GM19324 (cell line): ENCODE measurements around the gene RANBP3L.
"Not testable (repeated sequence)": the region's sequence is repeated elsewhere in the genome, so short reads cannot be mapped to it uniquely, and the experiment has no call there.

Experiments
- ATAC-seq: cut with Tn5 transposase; IDR thresholded peaks from one replicate; pipeline ENCODE4 v1.9.1; 2021; ENCODE audit warnings: mild to moderate bottlenecking, moderate library complexity; ENCODE audit not compliant: unreplicated experiment, low FRiP score

Gene RANBP3L

DNA sequence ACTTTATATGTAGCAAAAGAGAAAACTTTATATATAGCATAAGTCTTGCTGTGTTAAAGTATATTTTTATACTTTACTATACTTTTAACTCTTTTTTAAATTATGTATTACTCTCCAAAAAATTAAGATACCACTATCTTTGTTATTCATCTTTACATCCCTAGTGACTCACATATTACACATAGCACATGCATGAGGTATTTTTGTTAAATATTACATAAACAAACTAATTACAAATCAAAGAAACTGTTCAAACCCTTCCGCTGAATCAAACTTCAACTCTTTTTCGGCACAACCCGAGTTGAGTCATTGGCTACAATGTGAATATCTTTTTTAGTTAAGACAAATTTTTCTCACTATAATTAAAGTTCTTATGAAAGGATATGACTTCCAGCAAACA is 92.0 kb downstream of the RANBP3L start:
- no peak for ATAC-seq

DNA sequence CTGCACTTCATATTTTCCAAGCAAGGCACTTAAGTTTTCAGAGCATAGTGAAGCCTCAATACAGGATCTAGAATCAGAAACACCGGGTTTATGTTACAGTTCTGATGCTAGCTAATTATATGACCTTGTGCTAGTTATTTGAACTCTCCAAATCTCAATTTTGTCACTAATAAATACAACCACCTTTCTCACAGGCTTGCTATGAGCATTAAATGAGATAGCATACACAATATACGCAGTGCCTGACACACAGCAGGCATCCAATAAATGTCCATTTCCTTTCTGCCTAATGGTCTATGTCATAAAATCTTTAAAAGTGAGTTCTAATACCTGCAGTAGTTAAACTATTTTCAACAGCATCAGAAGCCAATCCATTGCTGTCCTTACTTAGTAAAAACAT is 92.9 kb downstream of the RANBP3L start:
- ATAC-seq, result no peak

DNA sequence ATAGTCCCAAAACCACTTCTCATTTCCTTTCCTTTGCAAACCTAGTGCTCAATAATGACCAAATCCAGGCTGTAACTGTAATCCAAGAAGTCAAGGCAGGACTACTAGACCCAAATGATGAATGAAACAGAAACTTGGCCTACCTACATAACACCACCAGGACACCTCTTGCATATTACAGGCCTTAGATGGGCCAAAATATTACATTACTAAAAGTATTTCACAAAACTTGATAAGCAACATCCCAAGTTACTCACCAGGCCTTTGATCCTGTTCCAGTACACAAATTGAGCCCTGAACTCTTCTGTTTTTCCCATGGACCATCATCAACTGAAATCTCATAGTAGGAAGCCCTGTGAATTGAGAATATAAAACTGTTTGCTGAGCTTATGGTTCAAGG is 94.8 kb downstream of the RANBP3L start:
- ATAC-seq, result no peak

DNA sequence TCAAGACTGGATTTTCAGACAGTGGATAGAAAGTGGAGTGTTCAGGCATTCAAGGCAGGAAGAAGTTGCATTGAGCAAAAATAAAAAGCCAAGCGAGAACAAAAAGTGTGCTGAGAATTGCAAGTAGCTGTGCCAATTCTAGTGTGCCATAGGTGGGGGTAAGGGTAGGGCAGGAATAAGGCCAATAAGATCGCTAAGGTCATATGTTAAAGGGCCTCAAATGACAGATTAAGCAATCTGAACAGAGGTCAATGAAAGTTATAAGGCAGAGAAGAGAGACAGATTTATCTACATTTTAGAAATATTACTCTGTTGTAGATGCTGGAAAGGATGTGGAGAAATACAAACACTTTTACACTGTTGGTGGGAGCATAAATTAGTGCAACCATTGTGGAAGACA is 96.4 kb downstream of the RANBP3L start:
- no peak for ATAC-seq

DNA sequence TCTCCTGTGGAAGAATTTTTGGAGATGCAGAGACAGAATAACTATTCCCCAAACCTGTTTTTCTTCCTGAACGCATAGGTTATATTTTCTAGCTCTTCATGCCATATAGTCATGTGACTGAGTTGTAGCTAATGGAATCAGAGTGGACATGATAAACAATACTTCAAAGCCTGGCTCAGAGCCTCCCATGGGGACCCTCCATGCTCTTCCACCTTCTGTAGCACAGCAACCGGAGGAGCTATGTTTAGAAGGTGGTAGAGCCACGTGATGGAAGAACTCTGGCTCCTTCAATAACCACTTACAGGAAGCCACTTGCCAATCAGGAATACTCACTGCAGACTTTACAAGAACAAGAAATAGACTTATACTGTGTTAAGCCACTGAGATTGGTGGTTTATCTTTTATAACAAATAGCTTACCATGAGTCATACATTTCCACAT is 99.2 kb downstream of the RANBP3L start:
- ATAC-seq, result no peak

DNA sequence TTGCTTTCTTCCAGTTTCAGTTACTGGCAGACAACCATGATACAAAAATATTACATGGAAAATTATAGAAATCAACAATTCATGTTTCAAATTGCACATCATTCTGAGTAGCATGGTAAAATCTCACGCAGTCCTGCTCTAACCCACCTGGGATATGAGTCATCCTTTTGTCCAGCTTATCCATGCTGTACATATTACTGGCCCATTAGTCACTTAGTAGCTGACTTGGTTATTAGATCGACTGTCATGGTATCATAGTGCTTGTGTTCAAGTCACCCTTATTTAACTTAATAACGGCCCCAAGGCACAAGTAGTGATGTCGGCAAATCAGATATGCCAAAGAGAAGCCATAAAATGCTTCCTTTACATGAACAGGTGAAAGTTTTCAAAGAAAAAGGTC is 101.2 kb downstream of the RANBP3L start:
- no peak for ATAC-seq

DNA sequence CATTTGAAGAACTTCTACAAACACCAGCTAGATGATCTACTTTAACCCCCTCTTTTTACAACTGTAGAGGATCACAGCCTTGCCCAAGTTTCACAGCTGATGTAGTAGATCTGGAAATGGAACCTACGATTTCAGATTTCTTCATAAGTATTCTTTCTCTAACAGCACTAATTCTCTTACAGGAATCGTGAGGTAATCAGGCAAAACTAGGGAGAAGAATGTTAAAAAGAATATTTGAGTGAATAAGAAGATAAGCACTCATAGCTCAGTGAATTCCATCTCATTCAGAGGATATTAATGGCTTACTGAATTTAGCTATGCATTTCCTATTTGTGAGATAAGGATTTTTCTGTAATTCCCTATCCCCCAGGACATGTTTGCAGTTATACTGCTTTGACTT is 102.1 kb downstream of the RANBP3L start:
- no peak for ATAC-seq

DNA sequence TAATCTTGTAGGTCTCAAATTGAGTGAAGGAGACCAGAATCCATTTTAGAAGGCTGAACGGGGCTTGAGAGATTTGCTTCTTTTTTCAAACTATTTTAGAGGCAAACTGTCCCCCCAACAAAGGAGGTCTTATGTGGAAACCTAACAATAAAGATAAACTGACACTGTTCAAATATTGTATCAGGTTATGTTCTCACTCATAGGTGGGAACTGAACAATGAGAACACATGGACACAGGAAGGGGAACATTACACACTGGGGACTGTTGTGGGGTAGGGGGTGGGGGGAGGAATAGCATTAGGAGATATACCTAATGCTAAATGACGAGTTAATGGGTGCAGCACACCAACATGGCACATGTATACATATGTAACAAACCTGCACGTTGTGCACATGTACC is 102.9 kb downstream of the RANBP3L start:
- not testable (repeated sequence) for ATAC-seq
